Retinal pigment epithelial cell (primary cell): ENCODE data around the gene VPS13A.

Experiments used
- DNase-seq: peaks from one replicate; pipeline ENCODE4 v3.0.0-alpha.2; 2010; ENCODE audit warnings: low read depth
- H3K4me3 ChIP-seq: 2 replicates; pipeline ENCODE4 v1.5.1; 2011; ENCODE audit warnings: mild to moderate bottlenecking, low read length, control low read depth, moderate library complexity
- TF ChIP-seq, protein P1 (sequence below): conservative IDR thresholded peaks from 2 replicates; pipeline ENCODE4 v1.5.1; 2011; ENCODE audit warnings: low read depth, low read length, control low read depth, inconsistent platforms

Gene VPS13A

DNA sequence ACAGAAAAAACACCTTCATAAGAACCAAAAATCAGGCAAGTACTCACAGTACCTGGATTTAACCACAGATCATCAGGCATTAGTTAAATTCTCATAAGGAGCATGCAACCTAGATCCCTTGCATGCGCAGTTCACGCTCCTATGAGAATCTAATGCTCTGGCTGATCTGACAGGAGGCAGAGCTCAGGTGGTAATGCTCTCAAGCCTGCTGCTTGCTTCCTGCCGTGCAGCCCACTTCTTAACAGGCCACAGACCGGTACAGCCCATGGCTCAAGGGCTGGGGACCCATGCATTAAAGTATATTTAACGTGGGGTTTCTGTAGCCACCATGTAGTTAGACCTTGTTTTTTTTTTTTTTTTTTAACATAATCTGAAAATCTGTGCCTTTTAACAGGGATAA lies 147.7 kb downstream of the VPS13A start:
- no peak overlapping the region for H3K4me3 ChIP-seq
- TF ChIP-seq, protein P1, sequence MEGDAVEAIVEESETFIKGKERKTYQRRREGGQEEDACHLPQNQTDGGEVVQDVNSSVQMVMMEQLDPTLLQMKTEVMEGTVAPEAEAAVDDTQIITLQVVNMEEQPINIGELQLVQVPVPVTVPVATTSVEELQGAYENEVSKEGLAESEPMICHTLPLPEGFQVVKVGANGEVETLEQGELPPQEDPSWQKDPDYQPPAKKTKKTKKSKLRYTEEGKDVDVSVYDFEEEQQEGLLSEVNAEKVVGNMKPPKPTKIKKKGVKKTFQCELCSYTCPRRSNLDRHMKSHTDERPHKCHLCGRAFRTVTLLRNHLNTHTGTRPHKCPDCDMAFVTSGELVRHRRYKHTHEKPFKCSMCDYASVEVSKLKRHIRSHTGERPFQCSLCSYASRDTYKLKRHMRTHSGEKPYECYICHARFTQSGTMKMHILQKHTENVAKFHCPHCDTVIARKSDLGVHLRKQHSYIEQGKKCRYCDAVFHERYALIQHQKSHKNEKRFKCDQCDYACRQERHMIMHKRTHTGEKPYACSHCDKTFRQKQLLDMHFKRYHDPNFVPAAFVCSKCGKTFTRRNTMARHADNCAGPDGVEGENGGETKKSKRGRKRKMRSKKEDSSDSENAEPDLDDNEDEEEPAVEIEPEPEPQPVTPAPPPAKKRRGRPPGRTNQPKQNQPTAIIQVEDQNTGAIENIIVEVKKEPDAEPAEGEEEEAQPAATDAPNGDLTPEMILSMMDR = no peak
- no peak for DNase-seq

DNA sequence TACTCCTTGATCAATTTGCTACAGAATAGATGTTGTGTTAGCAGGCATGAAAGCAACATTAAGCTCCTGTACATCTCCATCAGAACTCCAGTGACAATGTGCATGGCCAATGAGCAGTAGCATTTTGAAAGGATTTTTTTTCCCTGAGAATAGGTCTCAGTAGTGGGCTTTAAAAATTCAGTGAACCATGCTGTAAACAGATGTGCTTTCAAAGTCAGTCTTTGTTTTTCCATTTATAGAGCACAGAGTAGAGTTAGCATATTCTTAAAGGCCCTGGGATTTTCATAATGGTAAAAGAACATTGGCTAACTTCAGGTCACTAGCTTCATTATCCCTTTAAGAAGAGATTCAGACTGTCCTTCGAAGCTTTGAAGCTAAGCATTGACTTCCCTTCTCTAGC lies 150.8 kb downstream of the VPS13A start:
- H3K4me3 ChIP-seq = no peak overlapping the region
- TF ChIP-seq, protein P1 = no peak
- no peak for DNase-seq

DNA sequence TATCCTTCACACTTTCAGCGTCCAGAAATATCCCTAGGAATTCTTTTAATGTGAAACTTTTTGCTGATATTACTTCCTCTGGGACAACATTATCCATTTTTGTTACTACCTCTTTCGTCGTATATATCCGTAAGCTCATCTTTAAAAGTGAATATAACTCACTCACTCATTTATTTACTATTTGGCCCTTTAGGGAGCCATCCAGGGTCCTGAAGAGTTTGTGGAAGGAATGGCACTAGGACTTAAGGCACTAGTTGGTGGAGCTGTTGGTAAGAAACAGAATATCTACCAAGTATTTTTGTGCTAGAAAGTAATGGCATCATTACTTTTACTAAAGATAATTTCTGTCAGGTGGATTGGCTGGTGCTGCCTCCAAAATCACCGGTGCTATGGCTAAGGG lies 192.7 kb downstream of the VPS13A start:
- TF ChIP-seq, protein P1 = no peak
- no peak for DNase-seq
- no peak overlapping the region for H3K4me3 ChIP-seq

GRCh38 chr9:77374266-77374665 lies 196.9 kb downstream of the VPS13A start:
- no peak overlapping the region for H3K4me3 ChIP-seq
- no peak for DNase-seq
- TF ChIP-seq, protein P1 = no peak

DNA sequence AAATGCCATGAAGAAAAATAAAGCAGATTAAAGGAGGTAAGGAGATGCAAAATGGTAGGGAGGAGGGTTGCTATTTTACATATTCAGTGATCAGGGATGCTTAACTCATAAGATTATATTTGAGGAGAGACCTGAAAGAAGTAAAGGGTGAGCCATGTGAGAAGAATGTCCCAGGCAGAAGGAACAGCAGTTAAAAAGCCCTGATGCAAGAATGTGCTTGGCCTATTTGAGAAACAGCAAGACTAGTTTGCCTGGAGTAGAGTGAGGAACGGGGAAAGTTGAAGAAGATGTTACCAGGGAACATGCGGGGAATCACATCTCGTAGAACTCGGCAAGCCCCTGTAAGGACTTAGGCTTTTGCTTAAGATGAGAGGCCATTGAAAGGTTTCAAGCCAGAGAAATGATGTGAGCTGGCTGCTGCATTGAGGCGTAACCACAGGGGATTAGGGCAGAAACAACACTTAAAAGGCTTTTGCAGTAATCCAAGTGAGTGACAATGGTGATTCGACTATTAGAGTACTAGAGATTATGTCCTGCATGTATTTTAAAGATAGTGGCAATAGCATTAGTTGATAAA lies 198.7 kb downstream of the VPS13A start:
- peak; percentile 66 for DNase-seq
- no peak overlapping the region for H3K4me3 ChIP-seq
- TF ChIP-seq, protein P1 = no peak

GRCh38 chr9:77384406-77384805 lies 207.1 kb downstream of the VPS13A start:
- TF ChIP-seq, protein P1 = no peak
- DNase-seq = peak; percentile 22

DNA sequence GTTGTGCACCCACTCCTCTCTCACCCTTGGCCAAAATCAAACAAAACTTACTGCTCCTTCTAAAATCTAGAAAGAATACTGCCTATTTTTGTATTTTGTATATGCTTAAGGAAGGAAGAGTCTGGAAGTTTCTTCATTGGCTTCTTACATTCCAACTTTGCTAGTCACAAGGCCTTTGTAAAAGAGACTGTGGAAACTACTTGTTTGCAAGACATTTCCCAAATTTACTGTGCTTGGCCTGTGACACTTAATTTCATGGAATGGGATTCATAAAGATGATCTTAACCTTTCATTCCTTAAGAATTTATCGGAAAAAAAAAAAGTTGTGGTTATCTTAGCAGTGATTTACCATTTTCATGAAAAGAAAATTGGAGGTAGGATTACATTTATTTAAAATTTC lies 208.9 kb downstream of the VPS13A start:
- TF ChIP-seq, protein P1 = no peak
- no peak for DNase-seq
- H3K4me3 ChIP-seq = no peak overlapping the region

More at GRCh38 chr9:77384406-77384805, 207.1 kb downstream of the VPS13A start:
- no peak overlapping the region for H3K4me3 ChIP-seq
